GM10266 (cell line): ENCODE measurements around the gene TRIM54.
"Not testable (repeated sequence)": the region's sequence is repeated elsewhere in the genome, so short reads cannot be mapped to it uniquely, and the experiment has no call there.

ENCODE experiments used
- DNase-seq: peaks from one replicate; pipeline ENCODE4 v3.0.0; 2012; ENCODE audit errors: extremely low spot score
- TF ChIP-seq, protein P1 (sequence below): IDR thresholded peaks from 2 replicates; pipeline ENCODE4 v1.5.1; 2012; ENCODE audit warnings: mild to moderate bottlenecking, low read depth; ENCODE audit not compliant: control insufficient read depth, insufficient read depth; ENCODE audit errors: missing control alignments

The TRIM54 gene

DNA sequence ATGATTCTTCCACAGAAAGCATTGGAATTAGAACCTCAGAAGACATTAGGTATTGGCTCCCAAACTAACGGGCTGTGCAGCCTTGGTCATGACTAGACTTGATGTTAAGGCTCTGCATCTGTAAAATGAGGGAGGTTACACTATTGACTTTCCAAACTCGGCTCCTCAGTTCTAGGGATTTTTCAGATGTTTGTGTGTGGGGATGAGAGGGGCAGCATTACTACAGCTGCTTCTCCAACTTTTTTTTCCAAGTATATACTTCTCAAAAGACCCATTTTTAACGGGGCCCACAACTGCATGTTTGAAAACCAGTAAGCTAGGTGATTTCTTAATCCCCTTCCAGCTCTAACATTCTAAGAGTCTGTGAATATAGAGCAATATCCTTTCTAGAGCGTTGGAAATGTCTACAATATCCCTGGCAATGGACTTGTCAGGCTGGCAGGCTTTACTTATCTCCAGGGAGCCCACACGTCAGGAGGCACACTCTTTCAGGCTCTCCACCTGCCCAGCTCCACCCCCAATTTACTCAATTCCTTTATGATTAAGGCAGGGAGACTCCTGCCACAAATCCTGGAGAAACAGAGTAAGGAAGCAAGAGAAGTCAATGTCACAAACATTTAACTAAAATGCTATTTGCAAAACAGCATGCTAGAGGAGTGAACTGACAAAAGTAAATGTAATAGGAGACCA, 41.5 kb downstream of the TRIM54 start:
- TF ChIP-seq, protein P1, sequence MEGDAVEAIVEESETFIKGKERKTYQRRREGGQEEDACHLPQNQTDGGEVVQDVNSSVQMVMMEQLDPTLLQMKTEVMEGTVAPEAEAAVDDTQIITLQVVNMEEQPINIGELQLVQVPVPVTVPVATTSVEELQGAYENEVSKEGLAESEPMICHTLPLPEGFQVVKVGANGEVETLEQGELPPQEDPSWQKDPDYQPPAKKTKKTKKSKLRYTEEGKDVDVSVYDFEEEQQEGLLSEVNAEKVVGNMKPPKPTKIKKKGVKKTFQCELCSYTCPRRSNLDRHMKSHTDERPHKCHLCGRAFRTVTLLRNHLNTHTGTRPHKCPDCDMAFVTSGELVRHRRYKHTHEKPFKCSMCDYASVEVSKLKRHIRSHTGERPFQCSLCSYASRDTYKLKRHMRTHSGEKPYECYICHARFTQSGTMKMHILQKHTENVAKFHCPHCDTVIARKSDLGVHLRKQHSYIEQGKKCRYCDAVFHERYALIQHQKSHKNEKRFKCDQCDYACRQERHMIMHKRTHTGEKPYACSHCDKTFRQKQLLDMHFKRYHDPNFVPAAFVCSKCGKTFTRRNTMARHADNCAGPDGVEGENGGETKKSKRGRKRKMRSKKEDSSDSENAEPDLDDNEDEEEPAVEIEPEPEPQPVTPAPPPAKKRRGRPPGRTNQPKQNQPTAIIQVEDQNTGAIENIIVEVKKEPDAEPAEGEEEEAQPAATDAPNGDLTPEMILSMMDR, result no peak
- DNase-seq, result no peak

DNA sequence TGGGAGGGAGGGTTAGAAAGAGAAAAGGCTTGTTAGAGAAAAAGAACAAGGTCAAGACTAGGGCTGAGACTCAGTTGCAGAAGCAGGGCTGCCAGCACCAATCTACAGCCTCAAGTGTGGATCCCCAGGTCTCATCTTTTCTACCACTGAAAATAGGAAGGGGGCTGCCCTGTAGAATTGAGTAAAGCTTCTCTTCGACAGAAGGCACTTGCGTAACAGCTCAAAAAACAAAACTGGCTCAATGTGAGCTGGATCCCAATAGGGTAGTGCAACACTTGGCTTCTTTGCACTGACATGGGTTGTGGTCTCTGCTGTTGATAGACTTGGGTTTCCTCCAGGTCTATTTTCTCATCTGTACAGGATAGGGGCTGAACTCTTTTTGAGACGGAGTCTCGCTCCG, 42.5 kb downstream of the TRIM54 start:
- TF ChIP-seq, protein P1, result no peak
- DNase-seq, result no peak

DNA sequence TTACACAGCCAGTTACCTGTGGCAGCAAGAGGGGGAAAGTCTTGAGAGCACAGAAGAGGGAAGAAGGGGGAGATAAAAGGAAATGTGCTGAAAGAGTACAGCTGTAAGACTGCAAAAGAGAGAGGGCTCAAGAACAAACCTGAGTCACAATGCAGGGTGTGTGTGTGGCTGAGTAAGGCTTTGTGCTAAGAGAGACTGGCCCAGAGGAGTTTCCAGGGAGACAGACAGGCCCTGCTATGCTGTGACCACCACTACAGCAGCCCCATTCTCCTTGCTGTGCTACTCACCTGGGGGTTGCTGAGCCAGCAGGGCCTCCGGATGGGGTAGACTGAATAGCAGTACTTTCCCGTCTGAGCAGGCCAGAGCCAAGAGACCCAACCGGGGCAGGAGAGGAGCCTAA, 53.1 kb downstream of the TRIM54 start:
- TF ChIP-seq, protein P1, result no peak
- no peak for DNase-seq

DNA sequence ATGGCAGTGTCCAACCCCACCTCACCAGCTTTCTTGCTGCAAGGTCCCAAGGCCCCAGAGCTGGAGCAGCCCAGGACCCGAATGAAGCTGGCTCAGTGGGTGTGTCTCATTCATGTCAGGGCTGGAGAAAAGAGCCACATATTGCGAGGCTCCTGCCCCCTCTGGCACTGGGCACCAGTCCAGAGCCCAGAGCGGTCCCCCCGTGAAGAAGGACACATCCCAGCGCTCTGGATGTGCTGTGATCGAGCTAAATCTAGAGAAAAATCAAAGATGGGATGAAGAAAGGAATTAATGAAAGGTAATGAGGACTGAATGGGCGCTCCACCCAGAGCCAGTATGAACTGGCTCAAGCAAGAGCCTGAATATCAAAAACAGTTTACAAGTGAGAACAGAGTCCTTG, 53.9 kb downstream of the TRIM54 start:
- TF ChIP-seq, protein P1, result no peak

DNA sequence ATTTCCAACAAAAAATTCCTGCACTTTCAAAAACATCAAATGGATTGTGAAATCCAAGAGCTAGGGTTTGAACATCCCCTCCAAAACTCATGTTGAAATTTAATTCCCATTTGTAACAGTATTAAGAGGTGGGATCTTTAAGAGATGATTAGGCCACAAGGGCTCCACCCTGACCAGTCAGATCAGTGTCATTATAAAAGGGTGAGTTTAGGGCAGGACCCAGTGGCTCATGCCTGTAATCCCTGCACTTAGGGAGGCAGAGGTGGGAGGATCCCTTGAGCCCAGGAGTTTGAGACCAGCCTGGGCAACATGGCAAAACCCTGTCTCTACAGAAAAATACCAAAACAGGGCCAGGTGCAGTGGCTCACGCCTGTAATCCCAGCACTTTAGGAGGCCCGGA, 65.4 kb downstream of the TRIM54 start:
- no peak for DNase-seq
- TF ChIP-seq, protein P1, result no peak

More for the DNA sequence above, 53.9 kb downstream of the TRIM54 start:
- no peak for DNase-seq

DNA sequence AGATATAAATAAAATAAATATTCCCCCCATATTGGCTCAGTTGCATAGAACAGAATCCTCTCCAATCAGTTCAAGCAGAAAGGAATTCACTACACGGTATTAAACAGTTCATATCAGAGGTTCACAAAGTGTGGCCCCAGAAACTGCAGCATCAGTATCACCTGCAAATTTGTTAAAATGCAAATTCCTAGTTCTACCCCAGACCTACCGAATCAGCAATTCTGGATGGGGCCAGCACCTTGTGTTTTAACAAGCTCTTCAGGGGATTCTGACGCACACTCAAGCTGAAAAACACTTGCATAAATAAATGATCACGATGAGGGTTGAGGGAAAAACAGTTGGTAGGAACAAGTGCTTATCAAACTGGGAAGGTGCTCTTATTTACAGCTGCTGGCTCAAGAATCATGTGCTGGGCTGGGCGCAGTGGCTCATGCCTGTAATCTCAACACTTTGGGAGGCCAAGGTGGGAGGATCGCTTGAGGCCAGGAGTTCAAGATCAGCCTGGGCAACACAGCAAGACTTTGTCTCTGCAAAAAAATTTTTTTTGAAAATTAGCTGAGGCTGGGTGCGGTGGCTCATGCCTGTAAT, 68.0 kb downstream of the TRIM54 start:
- DNase-seq, result no peak
- TF ChIP-seq, protein P1, result no peak

DNA sequence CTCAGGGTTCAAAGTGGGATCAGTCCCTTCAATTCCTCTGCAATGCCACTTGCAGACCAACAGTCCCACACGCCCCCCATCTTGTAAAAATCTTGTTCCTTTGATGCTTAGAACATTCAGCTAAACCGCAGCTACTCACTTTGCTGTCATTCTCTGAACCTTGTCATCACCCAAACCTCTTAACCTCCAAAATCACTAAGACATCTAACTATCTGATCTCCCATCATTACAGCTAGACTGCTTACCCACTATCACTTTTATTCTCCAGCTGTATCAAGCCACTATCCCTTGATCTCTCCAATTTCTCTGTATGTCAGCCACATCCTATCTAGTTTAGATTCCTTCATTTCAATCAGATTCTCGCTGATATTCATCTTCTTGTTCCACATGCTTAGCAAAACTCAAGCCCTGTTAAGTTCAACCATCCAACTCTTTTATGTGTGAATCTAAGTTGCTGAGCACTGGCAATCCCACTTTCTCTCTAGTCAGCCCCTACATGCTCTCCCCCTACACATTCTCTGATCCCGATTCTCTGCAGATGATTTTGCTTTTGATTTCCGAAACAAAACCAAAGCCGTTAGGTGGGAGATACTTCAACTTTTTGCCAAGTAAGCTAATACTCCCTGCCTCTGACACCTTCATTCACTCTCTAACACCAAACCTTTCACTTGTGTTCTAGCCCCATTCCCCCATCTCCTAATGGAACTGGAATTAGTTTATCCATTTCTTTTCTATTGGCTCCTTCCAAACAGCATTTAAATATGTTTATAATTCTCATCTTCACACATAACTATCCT, 69.8 kb downstream of the TRIM54 start:
- TF ChIP-seq, protein P1, result no peak
- no peak for DNase-seq

DNA sequence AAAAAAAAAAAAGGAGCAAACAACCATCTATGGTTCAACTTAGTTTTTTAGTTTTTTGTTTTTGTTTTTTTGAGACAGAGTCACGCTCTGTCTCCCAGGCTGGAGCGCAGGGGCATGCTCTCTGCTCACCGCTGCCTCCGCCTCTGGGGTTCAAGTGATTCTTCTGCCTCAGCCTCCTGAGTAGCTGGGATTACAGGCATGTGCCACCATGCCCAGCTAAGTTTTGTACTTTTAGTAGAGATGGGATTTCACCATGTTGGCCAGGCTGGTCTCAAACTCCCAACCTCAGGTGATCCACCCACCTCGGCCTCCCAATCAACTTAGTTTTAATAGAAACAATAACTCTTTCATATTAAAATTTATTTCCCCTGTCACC, 71.1 kb downstream of the TRIM54 start:
- not testable (repeated sequence) for DNase-seq
